HepG2 (cell line): Measurements from ENCODE around the gene SEC24D. TPM values are rescaled to one million over a fixed set of nuclear protein-coding genes. Genes with fewer than 3 reads are reported as not detected.

Source experiments
- ARID2 ChIP-seq: sonication (generic); formaldehyde crosslinking; IDR thresholded peaks from 2 replicates; pipeline ENCODE4 v1.8.1; 2022; ENCODE audit warnings: mild to moderate bottlenecking, missing genetic modification reagents, borderline replicate concordance
- CHD2 ChIP-seq: IDR thresholded peaks from 2 replicates; pipeline ENCODE4 v1.6.1; 2011; ENCODE audit warnings: low read depth, low read length, improper control_type of control experiment
- FUBP1 ChIP-seq: sonication (generic); formaldehyde crosslinking; IDR thresholded peaks from 2 replicates; pipeline ENCODE4 v1.5.1; 2020; ENCODE audit warnings: missing genetic modification reagents, mild to moderate bottlenecking, borderline replicate concordance
- KMT2B ChIP-seq: IDR thresholded peaks from 2 replicates; pipeline ENCODE4 v1.6.1; 2016; ENCODE audit warnings: missing genetic modification reagents, missing compliant biosample characterization
- MXD4 ChIP-seq: IDR thresholded peaks from 2 replicates; pipeline ENCODE4 v1.6.1; 2016; ENCODE audit warnings: mild to moderate bottlenecking, missing biosample characterization, missing genetic modification reagents
- PAXIP1 ChIP-seq: sonication (generic); formaldehyde crosslinking; conservative IDR thresholded peaks from 2 replicates; pipeline ENCODE4 v1.4.0; 2020; ENCODE audit warnings: mild to moderate bottlenecking, missing genetic modification reagents, moderate library complexity
- RXRB ChIP-seq: IDR thresholded peaks from 2 replicates; pipeline ENCODE4 v1.6.1; 2016; ENCODE audit warnings: borderline replicate concordance, missing genetic modification reagents, missing compliant biosample characterization
- SIN3A ChIP-seq: IDR thresholded peaks from 2 replicates; pipeline ENCODE4 v1.6.1; 2011; ENCODE audit warnings: low read depth, mild to moderate bottlenecking, control low read depth, low read length, borderline replicate concordance
- TFDP1 ChIP-seq: IDR thresholded peaks from 2 replicates; pipeline ENCODE4 v1.6.1; 2016; ENCODE audit warnings: missing compliant biosample characterization, missing genetic modification reagents, borderline replicate concordance
- TOPORS ChIP-seq: sonication (generic); formaldehyde crosslinking; IDR thresholded peaks from 2 replicates; pipeline ENCODE4 v1.8.0; 2023; ENCODE audit warnings: mild to moderate bottlenecking, missing genetic modification reagents
- ZHX1 ChIP-seq: sonication (generic); formaldehyde crosslinking; IDR thresholded peaks from 2 replicates; pipeline ENCODE4 v1.8.1; 2022; ENCODE audit warnings: low read depth, mild to moderate bottlenecking, missing genetic modification reagents
- ZNF121 ChIP-seq: sonication (generic); formaldehyde crosslinking; IDR thresholded peaks from 2 replicates; pipeline ENCODE4 v1.5.0; 2020; ENCODE audit warnings: mild to moderate bottlenecking, missing genetic modification reagents
- ZNF136 ChIP-seq: sonication (generic); formaldehyde crosslinking; IDR thresholded peaks from 2 replicates; pipeline ENCODE4 v1.8.1; 2022; ENCODE audit warnings: low read depth, mild to moderate bottlenecking, moderate library complexity, missing genetic modification reagents
- ZNF704 ChIP-seq: sonication (generic); formaldehyde crosslinking; IDR thresholded peaks from 2 replicates; pipeline ENCODE4 v1.8.1; 2023; ENCODE audit warnings: mild to moderate bottlenecking, inconsistent platforms, moderate library complexity, missing genetic modification reagents, borderline replicate concordance
- ZNF749 ChIP-seq: sonication (generic); formaldehyde crosslinking; IDR thresholded peaks from 2 replicates; pipeline ENCODE4 v1.8.0; 2022; ENCODE audit warnings: mild to moderate bottlenecking, missing genetic modification reagents, moderate library complexity, borderline replicate concordance
- ZNF772 ChIP-seq: sonication (generic); formaldehyde crosslinking; IDR thresholded peaks from 2 replicates; pipeline ENCODE4 v1.5.0; 2020; ENCODE audit warnings: mild to moderate bottlenecking, missing genetic modification reagents
- ZNF775 ChIP-seq: sonication (generic); formaldehyde crosslinking; IDR thresholded peaks from 2 replicates; pipeline ENCODE4 v1.4.0; 2020; ENCODE audit warnings: missing genetic modification reagents, mild to moderate bottlenecking, moderate library complexity, borderline replicate concordance
- polyA plus RNA-seq, 8 experiments: library from polyadenylated mRNA; depleted of rRNA in 3 of 8; stranded (reverse) in 7 of 8; unstranded in 1 of 8; fragments of >200 nt; fragmentation: Illumina TruSeq in 4 of 8; extraction: Trizol in 4 of 8; gene quantifications; 2 replicates each; pipeline versions ENCODE4 v1.2.1 to v1.2.3, GENCODE V29; 2011 to 2016; ENCODE audit warnings: low read depth in 4 of 8, missing spikeins in 1 of 8, mixed read lengths in 1 of 8; ENCODE audit not compliant: insufficient read depth in 1 of 8
- total RNA-seq, 5 experiments: library from RNA; depleted of rRNA; stranded (reverse); fragments of >200 nt; fragmentation: Illumina TruSeq; extraction: Trizol; gene quantifications; 2 replicates each; pipeline ENCODE4 v1.2.3, GENCODE V29; 2016; ENCODE audit warnings: low read depth in 1 of 5

Gene SEC24D
- total and polyA plus RNA-seq, 2 of the 13 experiments (the other 11 are each of a cell fraction or from before 2014, with no cell fraction given), result 30.0 to 51.1 TPM

- TF ChIP-seq ZNF772 (no peak), ZNF136 (CRISPR knock-in tag) (peak; percentile 61; the same call in 1 of the 2 replicates), ARID2 (CRISPR knock-in tag) (no peak), TFDP1 (peak; percentile 10; the same call in 1 of the 2 replicates), TOPORS (CRISPR knock-in tag) (no peak), KMT2B (peak; percentile 71), MXD4 (CRISPR knock-in tag) (peak; percentile 18; the same call in 1 of the 2 replicates), FUBP1 (CRISPR knock-in tag) (no peak), SIN3A (0 out of 2 replicates have a peak, but pooled peaks have one; percentile 37), ZNF704 (CRISPR knock-in tag) (no peak; the same call in 1 of the 2 replicates), RXRB (CRISPR knock-in tag) (no peak), ZNF775 (CRISPR knock-in tag) (no peak), CHD2 (no peak), ZNF121 (CRISPR knock-in tag) (no peak), PAXIP1 (peak; percentile 25; the same call in 1 of the 2 replicates), ZNF749 (CRISPR knock-in tag) (no peak), ZHX1 (CRISPR knock-in tag) (no peak)
Observed at GRCh38 chr4:118836301-118837120, 585 bp upstream of the SEC24D start (continued).
